Tibial nerve (tissue), 4 donors: Measurements from ENCODE around the gene C2orf76.

Experiments used
- CTCF ChIP-seq, 5 experiments: fragments of 200-600 bp in 3 of 5; fragments of 450-650 bp in 2 of 5; sonication (generic) in 3 of 5; IDR thresholded peaks; one replicate each; pipeline ENCODE4 v1.5.1; 2016 to 2019; ENCODE audit warnings: antibody characterized with exemption in 5 of 5, mild to moderate bottlenecking in 3 of 5, moderate library complexity in 2 of 5
- EP300 ChIP-seq, 2 donors: sonication (generic); formaldehyde crosslinking; IDR thresholded peaks; one replicate each; pipeline ENCODE4 v1.6.1; 2017; ENCODE audit warnings: antibody characterized with exemption in 2 of 2, mild to moderate bottlenecking in 1 of 2
- POLR2A ChIP-seq, 2 donors: fragments of 450-650 bp; IDR thresholded peaks; one replicate each; pipeline ENCODE4 v1.6.1; 2017; ENCODE audit warnings: antibody characterized with exemption in 2 of 2, mild to moderate bottlenecking in 2 of 2, moderate library complexity in 2 of 2

GRCh38 chr2:119291588-119292167 is 75.0 kb downstream of the C2orf76 start:
- TF ChIP-seq CTCF (IDR thresholded peaks at IDR 0.05) (no peak), POLR2A (IDR thresholded peaks at IDR 0.05) (no peak), EP300 (IDR thresholded peaks at IDR 0.05) (no peak)
